ENCODE results near the gene SMYD5. TPM values are rescaled to one million over a fixed set of nuclear protein-coding genes. Genes with fewer than 3 reads are reported as not detected.

The SMYD5 gene
- total RNA-seq, 2 donors from 2014 or later, result 10.1 to 19.4 TPM

GRCh38 chr2:73205611-73206010 is 8.4 kb upstream of the SMYD5 start:
- TF ChIP-seq, protein P1, sequence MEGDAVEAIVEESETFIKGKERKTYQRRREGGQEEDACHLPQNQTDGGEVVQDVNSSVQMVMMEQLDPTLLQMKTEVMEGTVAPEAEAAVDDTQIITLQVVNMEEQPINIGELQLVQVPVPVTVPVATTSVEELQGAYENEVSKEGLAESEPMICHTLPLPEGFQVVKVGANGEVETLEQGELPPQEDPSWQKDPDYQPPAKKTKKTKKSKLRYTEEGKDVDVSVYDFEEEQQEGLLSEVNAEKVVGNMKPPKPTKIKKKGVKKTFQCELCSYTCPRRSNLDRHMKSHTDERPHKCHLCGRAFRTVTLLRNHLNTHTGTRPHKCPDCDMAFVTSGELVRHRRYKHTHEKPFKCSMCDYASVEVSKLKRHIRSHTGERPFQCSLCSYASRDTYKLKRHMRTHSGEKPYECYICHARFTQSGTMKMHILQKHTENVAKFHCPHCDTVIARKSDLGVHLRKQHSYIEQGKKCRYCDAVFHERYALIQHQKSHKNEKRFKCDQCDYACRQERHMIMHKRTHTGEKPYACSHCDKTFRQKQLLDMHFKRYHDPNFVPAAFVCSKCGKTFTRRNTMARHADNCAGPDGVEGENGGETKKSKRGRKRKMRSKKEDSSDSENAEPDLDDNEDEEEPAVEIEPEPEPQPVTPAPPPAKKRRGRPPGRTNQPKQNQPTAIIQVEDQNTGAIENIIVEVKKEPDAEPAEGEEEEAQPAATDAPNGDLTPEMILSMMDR (IDR thresholded peaks at IDR 0.05), result no peak
- no peak for TF ChIP-seq POLR2A (IDR thresholded peaks at IDR 0.05)
- no peaks in the 10 kb centered on the region for H3K36me3 ChIP-seq (replicated peaks in 1 of 2; ENCODE audit: insufficient read depth in 1 of 2, low read depth in 2 of 2)

GRCh38 chr2:73208258-73208657 is 5.8 kb upstream of the SMYD5 start:
- Histone ChIP-seq H3K4me3 (no peak overlapping the region), H3K9me3 (no peaks in the 10 kb centered on the region), H3K36me3 (replicated peaks in 1 of 2; ENCODE audit: insufficient read depth in 1 of 2, low read depth in 2 of 2) (no peaks in the 10 kb centered on the region), H3K4me1 (peaks cover 7% of the 10 kb centered on the region), H3K27me3 (peaks cover 0 to 4% of the 10 kb centered on the region in 2 donors), H3K27ac (no peak overlapping the region)
- no peak for TF ChIP-seq POLR2A (IDR thresholded peaks at IDR 0.05)
- TF ChIP-seq, protein P1 (IDR thresholded peaks at IDR 0.05), result no peak
- ATAC-seq, result no peak
- 68 to 76% methylated on average over 3 of the region's 3 CpGs for whole genome bisulfite sequencing, 2 donors
- intact Hi-C loops (cut with DNase I), result no loop called here
- no peak for DNase-seq

More at GRCh38 chr2:73205611-73206010, 8.4 kb upstream of the SMYD5 start:
- Histone ChIP-seq H3K4me1 (peaks cover 14% of the 10 kb centered on the region), H3K4me3 (no peak overlapping the region), H3K27me3 (peaks cover 0 to 23% of the 10 kb centered on the region in 2 donors), H3K27ac (no peak overlapping the region), H3K9me3 (no peaks in the 10 kb centered on the region)
- ATAC-seq (no peak), DNase-seq (no peak)
- WGBS, 2 donors, result 88 to 91% methylated on average over 6 of the region's 6 CpGs
- intact Hi-C loops (cut with DNase I), result no loop called here

DNA sequence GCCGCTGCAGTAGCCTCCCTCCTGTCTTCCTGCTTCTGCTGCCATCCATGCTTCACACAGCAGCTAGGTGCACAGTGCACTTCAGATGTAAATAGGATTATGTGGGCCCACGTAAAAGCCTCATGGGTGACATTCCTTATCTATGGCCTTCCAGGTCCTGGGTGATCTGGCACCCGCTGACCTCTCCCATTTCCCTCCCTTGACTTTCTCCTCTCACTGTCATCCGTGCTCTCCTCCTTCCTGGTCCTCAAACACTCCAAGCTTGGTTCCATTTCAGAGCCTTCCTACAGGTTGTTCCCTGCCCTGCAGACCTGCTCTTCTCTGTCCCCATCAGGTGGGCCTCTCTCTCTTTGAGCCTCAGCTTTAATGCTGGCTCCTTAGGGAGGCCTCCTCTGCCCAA is 4.0 kb upstream of the SMYD5 start:
- Histone ChIP-seq H3K36me3 (replicated peaks in 1 of 2; ENCODE audit: insufficient read depth in 1 of 2, low read depth in 2 of 2) (no peaks in the 10 kb centered on the region), H3K9me3 (no peaks in the 10 kb centered on the region), H3K4me3 (no peak overlapping the region), H3K4me1 (peaks cover 20% of the 10 kb centered on the region), H3K27ac (no peak overlapping the region), H3K27me3 (no peaks in the 10 kb centered on the region)
- WGBS, 2 donors, result 80 to 82% methylated on average over 4 of the region's 4 CpGs
- ATAC-seq, result no peak
- intact Hi-C loops (cut with DNase I), result no loop called here
- DNase-seq, result no peak
- TF ChIP-seq POLR2A (IDR thresholded peaks at IDR 0.05), result no peak
- TF ChIP-seq, protein P1 (IDR thresholded peaks at IDR 0.05), result no peak

DNA sequence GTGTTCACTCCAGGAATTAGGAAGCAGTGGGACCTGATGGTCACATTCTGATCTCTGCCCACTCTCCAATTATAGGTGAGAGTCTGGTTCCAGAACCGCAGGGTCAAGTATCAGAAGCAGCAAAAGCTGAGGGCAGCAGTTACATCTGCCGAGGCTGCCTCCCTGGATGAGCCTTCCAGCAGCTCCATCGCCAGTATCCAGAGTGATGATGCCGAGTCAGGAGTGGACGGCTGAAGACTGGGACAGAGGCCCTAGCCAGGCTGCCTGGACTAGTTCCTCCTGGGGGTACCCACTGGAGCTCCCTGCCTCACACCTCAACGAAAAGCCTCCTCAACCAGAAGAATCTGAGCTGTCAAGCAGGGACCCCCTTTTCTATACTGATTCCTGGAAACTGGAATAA is 3.3 kb upstream of the SMYD5 start:
- no peak for ATAC-seq
- intact Hi-C loops (cut with DNase I), result no loop called here
- H3K36me3 ChIP-seq (replicated peaks in 1 of 2; ENCODE audit: insufficient read depth in 1 of 2, low read depth in 2 of 2), result no peaks in the 10 kb centered on the region
- 70 to 72% methylated on average over 4 to 6 of the region's 6 CpGs for WGBS, 2 donors
- no peak overlapping the region for H3K27ac ChIP-seq
- peaks cover 26% of the 10 kb centered on the region for H3K4me1 ChIP-seq
- H3K27me3 ChIP-seq, result no peaks in the 10 kb centered on the region
- no peaks in the 10 kb centered on the region for H3K9me3 ChIP-seq
- H3K4me3 ChIP-seq, result no peak overlapping the region
- no peak for DNase-seq
- no peak for TF ChIP-seq POLR2A (IDR thresholded peaks at IDR 0.05)
- TF ChIP-seq, protein P1 (IDR thresholded peaks at IDR 0.05), result no peak

- ATAC-seq (no peak), DNase-seq (no peak)
- no peaks in the 10 kb centered on the region for H3K36me3 ChIP-seq (replicated peaks in 1 of 2; ENCODE audit: insufficient read depth in 1 of 2, low read depth in 2 of 2)
- TF ChIP-seq POLR2A (IDR thresholded peaks at IDR 0.05), result no peak
- TF ChIP-seq, protein P1 (IDR thresholded peaks at IDR 0.05), result no peak
- H3K4me1 ChIP-seq, result peaks cover 26% of the 10 kb centered on the region
- no peaks in the 10 kb centered on the region for H3K27me3 ChIP-seq
- WGBS, 2 donors, result 60 to 68% methylated on average over 6 to 7 of the region's 7 CpGs
- intact Hi-C loops (cut with DNase I), result no loop called here
- H3K27ac ChIP-seq, result no peak overlapping the region
- no peak overlapping the region for H3K4me3 ChIP-seq
- H3K9me3 ChIP-seq, result no peaks in the 10 kb centered on the region
Observed at GRCh38 chr2:73212098-73212447, 2.0 kb upstream of the SMYD5 start.
